NOMO-1 (cell line): Measurements from ENCODE around the gene TMEM214.
A peak's percentile ranks its signal among the peaks of the same experiment; 100 is the strongest.

ENCODE experiments used
- DNase-seq, 2 experiments: peaks; one replicate each; lab custom pipeline; 2025; ENCODE audit not compliant: unreplicated experiment in 2 of 2; lab: John Stamatoyannopoulos, UW

Gene TMEM214

DNA sequence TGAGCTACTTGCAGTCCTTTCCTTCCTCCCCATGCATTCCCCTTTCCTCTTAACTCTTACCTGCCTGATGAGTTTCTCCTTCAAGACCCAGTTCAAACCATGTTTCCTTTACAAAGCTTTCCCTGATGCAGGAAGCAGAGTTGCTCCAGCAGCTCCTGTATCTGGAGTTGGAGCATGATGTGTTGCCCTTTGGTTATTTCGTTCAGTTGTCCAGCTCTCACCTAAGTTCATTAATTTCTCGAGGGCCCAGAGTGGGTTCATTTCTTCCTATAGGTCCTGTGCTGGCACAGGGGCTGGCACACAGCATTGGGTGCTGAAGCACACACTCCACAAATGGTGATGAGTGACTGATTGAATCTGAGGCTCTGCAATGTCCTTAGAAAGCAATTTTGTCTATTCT lies 23.0 kb upstream of the TMEM214 start:
- no peak for DNase-seq

DNA sequence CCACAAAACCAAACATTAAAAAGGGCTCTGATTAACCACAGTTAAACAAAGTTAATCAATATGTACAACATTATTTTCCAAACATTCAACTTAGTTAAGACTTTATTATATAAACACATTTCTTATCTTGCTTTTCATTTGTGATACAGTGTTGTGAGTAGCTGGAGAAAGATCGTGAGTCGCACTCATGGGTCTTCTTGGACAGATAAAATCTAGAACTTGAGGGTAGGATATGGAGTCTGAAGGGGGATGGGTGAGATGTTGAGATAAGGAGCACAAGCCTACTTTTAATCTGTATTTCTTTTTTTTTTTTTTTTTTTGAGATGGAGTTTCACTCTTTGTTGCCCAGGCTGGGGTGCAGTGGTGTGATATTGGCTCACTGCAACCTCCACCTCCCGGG lies 22.6 kb upstream of the TMEM214 start:
- no peak for DNase-seq

DNA sequence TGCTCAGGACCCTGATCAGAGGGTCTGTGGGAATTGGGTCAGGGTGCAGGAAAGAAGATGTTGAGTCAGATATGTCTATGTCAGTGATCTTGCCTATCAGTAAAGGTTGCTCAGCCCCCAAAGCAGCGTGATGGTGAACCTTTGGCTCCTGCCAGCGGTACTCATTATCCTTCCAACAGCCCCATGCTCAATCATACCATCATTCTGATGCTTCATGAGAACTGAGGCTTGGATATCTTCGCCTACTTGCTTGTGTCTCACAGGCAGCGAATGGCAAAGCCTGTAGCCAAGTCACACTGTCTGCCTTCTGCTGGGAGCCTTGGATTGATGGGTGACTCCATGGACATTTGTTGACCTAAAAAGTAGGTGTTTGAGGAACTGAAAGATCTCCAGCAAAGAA lies 19.0 kb upstream of the TMEM214 start:
- no peak for DNase-seq

DNA sequence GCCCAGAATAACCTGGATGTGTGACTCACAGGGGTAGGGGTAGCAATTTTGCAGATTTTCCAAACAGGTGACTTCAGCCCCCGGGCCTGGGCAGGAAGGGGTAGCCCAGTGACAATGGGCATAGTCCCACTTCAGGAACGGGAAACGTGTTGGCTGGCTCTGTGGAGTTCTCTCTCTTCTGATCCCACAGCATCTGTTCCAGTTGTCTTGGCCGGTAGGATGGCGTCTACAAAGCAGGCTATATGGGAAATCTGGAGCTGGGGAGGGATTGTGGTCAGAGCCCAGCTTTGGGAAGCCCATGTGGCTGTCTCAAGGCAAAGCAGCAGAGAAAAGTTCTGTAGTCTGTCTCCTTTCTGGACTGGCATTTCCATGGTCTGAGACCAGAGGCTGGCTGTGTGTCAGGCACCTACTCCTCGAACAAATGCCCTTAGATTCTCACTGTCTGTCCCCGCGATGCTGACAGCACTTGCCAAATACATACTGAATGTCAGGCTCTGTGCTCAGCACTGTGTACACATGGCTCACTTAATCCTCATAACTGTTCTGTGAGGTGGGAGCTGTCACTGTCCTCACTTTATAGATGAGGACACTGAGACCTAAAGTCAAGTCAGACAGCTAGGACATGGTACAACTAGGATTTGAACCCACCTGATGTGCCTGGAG lies 17.9 kb upstream of the TMEM214 start:
- no peak for DNase-seq

DNA sequence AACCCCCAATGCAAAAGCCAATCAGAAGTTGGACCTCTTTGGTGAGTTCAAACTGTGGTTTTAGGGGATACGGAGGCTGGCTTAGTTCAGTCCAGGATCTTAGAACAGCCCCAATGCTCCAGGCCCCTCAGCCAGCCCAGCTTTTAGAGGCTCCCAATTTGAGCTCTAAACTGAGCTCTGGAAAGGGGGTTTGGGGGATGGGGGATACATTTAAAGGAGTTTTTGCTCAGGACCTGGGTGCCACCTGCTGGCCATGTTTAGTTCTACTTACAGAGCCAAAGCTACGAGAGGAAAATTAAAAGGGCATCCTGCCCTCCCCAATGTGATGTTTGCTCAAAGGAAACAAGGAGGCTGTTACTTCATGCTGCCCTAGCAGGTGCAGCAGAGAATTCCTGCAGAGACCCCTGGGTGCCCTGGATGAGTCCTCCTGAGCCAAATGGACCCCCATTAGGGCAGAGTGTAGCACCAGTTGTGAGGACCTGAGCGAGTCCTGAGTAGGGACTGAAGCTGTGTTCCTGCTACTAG lies 15.9 kb upstream of the TMEM214 start:
- peak in 1 of 2 experiments; percentile 21 for DNase-seq

DNA sequence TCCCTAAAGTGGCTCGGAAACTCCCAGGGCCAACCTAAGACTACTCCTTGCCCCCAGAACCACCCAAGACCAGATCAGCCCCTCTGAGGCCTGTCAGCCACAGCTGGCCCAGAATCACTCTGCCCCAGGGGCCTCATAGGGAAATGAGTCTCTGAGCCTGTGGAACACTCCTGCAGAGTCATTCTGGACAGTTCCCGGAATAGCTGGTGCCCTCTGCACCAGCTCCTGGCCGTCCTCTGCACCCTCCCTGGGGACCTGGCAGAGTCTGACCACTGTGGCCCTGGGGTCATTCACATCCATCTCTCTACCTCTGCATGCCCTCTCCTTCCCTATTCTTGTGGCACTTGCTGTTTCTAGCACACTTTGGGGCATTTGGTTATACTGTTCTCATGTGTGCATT lies 14.6 kb upstream of the TMEM214 start:
- DNase-seq, result no peak

DNA sequence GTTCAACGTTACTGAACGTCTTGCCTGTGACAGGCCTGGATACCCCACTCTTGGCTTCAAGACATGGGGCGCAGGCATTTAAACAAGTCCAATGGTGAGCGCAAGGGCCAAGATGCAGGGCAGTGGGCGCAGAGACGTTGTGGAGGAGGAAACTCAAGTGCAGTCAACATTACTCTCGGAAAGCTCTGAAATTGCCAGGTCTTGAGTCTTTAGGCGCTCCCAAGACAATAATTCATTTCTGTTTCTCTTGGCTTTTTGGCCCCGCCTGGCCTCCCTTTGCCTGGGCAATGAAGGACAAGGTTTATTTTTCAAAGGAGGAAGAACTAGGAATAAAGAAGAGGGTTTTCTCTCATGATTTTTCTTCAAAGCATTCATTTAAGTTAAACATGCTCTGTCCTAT lies 13.3 kb upstream of the TMEM214 start:
- no peak for DNase-seq

DNA sequence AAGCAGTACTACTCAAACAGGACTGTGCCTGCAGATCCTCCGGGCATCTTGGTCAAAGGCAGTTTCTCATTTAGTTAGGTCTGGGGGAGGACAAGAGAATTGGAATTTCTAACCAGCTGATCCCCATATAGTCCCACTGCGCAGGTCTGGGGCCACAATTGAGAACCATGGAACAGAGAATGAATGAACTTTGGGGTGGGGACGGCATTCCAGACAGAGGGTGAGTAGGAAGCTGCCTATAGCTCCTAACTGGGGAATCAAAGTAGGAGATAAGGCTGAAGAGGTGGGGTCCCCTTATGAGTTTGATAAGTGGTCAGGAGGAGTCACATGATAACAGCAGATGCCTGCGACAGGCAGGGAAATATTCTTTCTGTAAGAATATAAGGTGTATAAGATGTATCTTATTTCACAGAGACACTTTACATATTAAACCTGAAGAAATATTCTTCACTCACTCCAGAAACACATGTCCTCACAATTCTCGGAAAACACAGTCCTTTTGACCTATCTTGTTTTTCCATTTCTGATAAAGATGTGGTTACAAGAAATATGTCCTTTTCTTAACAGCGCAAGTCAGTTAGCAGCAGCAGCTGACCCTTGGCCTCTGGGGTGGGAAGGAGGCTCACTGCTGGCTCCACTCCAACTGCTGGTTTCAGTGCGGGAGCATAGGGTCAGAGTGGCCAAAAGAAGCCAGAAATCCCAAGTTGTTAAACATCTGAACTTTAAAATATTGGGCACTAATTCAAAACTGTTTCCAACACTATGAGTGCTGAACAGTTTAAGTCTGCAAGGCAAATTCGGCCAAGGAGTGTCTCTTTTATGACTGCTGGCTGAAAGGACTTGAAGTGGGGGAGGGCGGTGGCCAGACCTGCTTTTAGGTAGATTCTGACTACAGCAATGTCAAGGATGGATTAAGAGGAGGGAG lies 12.6 kb upstream of the TMEM214 start:
- no peak for DNase-seq

DNA sequence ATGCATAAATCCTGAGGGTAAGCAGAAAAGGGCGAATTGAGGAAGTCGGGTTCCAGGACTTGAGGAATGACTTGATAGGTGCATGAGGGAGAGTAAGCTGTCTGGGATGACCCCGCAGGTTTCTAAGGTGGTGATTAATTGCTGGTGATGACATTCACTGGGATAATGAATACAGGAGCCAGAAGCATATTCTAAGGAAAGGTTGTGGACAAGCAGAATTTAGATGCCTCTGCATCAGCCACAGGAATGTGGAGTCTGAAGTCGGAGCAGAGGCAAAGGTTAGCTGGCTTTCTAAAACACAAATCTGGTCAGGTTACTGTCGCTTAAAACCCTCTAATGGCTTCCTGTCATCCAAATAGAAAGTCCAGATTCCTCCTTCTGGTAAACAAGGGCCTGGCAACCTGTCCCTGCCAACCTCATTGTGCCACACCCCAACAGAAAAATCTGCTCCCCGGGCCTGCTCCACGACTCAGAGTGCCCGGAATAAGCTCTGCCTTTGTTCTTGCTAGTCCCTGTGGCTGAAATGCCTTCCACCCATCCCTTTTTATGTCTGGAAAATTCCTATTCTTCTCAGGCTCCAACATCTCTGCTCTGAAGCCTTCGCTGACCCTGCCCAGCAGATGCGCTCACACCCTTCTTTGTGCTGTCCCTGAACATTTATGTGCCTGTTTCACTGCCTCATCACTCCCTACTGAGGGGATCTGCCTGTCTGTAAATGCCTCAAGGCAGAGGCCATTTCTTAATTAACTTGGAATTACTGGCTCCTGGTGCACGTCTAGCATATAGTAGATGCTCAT lies 11.3 kb upstream of the TMEM214 start:
- no peak for DNase-seq

DNA sequence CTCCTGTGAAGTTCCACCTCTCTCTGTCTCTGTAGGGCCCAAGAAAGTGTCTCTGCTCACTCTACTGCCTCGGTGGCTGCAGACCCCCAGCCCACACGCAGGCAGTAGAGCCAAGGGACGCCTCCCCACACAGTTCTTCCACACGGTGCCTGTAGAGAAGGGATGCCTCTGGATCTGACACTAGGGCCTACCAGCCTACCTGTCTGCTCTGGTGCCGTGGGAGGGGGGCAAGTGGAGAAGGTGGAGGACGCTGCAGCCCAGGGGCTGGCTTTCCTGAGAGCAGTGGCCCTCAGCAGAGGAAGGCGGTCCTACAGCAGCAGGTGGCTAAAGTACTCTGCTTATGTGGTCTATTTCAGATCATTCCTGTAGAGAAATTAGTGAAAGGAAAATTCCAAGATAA lies 9.0 kb upstream of the TMEM214 start:
- DNase-seq, result no peak

DNA sequence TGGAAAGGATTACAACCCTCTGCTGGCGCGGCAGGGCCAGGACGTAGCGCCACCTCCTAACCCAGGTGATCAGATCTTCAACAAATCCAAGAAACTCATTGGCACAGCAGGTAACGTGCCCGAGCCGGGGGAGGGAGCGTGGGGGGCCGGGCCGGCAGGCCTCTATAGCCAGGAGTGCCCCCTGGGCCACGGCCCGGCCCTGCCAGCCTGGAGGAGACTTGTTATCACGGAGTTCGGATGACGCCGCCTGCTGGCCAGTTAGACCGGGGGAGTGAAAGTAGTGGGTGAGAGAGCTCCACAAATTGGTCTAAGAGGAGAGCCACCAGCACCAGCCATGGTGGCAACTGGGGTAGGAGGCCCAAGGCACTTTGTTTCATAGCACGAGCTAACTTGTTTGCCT lies 8.6 kb upstream of the TMEM214 start:
- DNase-seq, result no peak

DNA sequence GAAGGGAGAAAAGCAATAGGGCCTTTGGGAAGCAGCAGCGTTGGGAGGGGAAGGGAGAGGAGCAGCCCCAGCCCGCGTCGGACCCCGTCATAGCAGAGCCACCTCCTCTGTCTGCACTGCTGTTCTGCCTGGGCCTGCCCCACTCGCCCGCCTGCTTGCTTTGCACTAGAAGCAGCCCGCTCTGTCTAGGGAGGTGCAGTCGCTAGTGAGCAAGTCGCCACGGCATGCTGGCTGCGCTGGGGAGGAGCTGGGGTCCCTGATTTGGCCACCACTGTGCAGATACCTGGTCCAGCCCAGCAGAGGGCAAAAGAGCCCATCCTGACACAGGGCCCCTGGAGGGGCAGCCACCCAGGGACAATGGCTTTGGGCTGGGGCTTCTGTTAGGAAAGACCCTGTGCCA lies 8.0 kb upstream of the TMEM214 start:
- DNase-seq, result no peak

DNA sequence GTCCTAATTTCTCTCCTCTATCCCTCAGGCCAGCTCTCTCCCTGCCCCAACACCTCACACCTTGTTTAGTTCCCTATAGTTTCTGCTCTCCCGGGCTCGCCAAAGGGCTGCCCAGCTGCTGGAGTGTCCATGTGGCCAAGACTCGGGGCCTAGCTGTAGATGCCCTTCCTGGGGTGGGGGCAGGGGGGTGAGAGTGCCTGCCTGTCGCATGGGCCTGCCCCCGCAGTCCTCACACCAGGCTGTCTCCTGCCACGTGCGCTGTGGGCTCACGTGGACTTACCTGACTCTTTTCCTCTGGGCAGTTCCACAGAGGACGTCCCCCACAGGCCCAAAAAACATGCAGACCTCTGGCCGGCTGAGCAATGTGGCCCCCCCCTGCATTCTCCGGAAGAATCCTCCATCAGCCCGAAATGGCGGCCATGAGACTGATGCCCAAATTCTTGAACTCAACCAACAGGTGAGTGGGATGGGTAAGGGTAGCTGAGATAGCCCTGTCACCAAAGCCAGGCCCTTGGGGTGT lies 7.4 kb upstream of the TMEM214 start:
- no peak for DNase-seq

DNA sequence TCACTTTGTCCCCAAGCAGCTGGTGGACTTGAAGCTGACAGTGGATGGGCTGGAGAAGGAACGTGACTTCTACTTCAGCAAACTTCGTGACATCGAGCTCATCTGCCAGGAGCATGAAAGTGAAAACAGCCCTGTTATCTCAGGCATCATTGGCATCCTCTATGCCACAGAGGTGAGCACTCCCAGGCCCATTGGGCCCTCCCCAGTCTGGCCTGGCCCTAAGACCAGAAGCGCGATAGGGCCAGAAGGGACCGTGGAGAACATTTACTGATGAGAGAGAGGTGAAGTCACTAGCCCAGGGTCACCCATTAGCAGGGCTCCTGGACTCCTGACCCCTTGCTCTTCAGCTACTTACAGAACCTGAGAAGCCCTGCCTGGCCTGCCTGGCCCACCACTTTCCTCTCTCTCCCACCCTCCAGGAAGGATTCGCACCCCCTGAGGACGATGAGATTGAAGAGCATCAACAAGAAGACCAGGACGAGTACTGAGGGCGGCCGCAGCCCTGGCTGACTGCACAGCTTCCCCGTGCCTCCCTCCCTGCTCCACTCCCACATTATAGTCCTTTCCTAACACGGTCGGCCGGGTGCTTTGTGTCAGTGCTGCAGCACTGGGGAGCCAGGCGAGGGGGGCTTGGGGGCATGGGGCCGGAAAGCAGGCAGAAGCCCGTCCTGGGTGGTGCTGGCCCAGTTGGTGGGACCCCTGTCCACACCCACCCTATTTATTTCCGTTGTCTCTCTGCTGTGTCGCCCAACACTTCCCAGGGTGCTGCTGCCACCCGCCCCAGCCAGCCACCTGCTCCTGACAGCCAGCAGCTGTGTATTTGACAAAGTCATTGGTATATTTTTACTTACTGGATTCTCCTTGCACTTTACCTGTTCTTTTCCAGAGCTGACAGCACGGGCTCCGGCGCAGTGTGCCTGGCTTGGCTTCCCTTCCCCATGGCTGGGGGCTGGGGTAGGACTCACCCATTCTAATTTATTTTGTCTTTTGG lies 6.6 kb upstream of the TMEM214 start:
- no peak for DNase-seq

DNA sequence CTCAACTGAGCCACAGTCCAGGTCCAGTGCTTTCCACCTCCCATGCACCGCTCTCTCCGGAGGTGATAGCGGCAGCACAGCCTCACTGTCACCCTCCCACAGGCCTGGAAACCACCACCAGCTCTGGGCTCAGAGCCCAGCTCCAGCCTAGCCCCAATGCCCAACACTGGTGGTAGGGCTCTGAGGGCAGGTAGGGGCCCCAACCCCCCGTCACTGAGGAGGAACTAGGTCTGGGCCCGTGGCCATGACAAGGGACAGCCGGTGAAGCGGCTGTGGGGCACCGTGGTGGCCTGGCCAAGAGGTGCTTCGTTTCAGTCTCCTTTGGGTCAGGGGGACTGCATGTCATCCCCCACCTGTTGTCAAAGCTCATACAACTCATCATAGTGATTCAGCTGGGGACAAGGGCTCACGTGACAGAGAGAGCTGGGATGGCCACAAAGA lies 5.5 kb upstream of the TMEM214 start:
- DNase-seq, result no peak

DNA sequence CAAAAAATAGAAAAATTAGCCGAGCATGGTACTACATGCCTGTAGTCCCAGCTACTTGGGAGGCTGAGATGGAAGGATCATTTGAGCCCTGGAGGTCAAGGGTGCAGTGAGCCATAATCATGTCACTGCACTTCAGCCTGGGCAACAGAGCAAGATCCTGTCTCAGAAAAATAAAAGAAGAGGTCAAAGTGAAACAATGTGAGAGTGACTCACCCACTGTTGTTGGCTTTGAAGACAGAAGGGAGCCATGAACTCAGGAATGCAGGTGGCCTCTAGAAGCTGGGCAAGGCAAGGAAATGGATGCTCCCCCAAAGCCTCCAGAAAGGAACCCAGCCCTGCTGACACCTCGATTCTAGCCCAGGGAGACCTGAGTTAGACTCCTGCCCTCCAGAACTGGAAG lies 3.7 kb upstream of the TMEM214 start:
- no peak for DNase-seq

DNA sequence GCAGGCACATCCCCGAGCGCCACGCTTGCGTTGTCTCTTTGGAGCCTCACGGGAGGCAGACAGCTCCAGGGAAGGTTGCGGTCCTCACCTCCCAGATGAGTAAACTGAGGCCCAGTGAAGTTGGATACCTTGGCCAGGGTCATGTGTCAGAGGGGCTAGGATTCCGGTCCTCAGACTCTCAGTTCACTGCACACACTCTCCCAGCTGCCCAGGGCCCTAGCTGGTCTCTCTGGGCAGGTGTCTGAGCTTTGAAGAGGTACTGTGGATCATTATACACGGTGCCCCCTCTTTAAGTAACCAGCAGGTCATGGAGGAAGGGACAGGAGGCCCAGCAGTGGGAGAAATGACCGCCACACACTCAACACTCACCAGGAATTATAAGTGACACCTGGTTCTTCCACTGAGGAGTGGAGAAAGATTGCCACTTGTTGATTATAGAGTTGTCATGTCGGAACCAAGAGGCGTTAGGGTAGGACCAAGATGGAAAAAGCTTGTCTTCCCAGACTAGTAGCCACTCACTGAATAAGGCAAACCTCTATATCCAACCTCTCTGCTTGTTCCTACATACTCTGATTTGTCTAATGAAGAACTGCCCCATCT lies 588 bp downstream of the TMEM214 start:
- DNase-seq, result no peak

DNA sequence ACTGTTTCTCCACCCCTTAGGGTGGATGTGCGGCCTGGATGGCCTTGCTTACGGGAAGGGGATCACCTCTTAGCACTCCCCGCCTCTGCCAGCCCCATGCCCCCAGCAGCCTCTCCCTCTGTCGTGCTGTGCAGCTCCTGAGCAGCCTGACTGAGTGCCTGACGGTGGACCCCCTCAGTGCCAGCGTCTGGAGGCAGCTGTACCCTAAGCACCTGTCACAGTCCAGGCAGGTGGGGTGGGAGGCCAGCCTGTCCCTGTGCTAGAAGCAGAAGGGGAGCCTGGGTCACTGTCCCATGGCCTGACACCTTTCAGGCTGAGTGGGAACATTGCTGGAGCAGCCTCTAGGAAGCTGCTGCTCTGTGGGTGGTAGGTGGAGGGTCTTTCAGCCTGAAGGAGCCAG lies 5.2 kb downstream of the TMEM214 start:
- DNase-seq, result no peak

DNA sequence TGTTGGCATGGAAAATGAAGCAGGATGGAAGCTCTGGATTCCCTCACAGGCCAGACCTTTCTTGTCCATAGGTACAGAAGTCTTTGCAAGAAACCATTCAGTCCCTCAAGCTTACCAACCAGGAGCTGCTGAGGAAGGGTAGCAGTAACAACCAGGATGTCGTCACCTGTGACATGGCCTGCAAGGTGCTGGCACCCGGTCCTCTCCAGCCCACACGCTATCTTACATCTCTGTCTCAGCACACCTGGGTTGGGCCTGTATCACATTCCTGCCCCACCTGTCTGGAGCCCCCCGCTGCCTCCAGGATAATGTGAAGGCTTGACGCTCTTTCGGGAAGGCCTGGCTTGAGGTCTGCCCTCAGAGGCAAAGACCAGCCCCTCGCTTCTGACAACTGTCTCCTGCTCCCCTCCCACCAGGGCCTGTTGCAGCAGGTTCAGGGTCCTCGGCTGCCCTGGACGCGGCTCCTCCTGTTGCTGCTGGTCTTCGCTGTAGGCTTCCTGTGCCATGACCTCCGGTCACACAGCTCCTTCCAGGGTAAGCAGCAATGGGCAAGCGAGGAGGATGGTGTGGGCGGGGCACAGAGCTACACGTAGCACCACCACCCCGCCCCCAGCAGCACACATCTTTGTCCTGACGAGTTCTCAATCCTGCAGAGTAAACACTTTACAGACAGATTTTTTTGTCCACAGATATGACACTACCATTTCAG lies 6.0 kb downstream of the TMEM214 start:
- no peak for DNase-seq
